Umbilical cord (tissue), 2 donors: Measurements from ENCODE around the gene TMEM117. TPM values are rescaled to one million over a fixed set of nuclear protein-coding genes. Genes with fewer than 3 reads are reported as not detected.
"Not testable (repeated sequence)": the region's sequence is repeated elsewhere in the genome, so short reads cannot be mapped to it uniquely, and the experiment has no call there.

ENCODE experiments used
- DNase-seq: peaks from one replicate; pipeline ENCODE4 v3.0.0-alpha.2; 2015; ENCODE audit warnings: low spot score
- total RNA-seq: library from RNA; depleted of rRNA; stranded (reverse); fragments of >200 nt; gene quantifications from one replicate; pipeline ENCODE4 v1.2.3, GENCODE V29; 2014; ENCODE audit warnings: low replicate concordance; ENCODE audit not compliant: insufficient read depth

Gene TMEM117
- total RNA-seq, 1 donor from 2014 or later = 18.3 TPM

- no peak for DNase-seq
These were observed 256.2 kb downstream of the TMEM117 start for GRCh38 chr12:44091948-44092606.

- no peak for DNase-seq
These were observed 262.9 kb downstream of the TMEM117 start for GRCh38 chr12:44098786-44099185.

DNA sequence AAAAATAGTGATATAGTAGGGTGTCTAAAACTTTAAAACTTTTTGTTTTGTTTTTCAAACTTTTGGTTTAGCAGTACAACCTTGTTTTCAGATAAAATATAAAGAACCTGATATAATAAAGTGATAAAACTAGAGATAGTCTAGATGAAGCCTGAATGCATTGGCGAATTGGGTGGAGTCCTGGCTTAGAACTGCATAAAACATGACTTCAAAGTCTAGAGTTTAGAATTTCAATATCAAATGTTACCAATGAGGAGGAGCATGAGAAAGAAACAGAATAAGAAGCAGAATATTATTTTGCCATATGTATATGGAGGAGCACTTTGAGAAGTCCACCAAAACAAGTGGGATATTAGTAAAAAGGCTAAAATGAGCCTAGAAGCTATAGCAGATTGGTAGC is 263.6 kb downstream of the TMEM117 start:
- DNase-seq = no peak

GRCh38 chr12:44100264-44100663 is 264.4 kb downstream of the TMEM117 start:
- no peak for DNase-seq

DNA sequence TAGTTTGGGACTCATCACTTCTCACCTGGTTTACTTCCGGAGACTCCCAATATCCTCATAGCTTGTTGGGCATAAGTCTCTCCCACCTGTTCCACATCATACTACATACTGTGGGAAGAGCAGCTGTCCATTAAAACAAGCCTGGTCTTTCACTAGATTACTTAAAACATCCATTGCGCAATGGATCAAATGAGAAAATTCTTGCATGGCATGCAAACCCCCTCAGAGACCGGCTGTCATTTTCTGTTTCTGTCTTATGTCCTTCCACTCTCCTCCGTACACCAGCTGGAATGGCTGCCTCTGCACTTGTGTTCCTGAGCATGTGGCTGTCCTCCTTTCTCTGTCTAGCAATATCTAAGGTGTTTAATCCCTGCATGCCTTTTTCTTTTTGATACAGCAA is 265.6 kb downstream of the TMEM117 start:
- no peak for DNase-seq

DNA sequence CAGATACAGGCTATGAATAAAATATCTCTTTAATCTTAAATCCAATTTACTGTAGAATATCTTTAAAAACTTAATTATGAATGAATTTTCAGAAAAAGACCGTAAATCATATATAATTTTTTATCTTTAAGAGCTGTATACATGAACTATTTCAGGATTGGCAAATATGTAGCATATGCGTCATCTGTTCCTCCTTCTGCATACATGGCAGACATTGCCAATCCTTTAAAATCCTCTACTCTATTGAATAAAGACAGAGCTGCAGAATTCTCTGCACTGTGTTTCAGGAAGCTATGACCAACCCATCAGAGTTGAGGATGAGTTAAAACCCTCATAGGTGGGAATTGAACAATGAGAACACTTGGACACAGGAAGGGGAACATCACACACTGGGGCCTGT is 279.0 kb downstream of the TMEM117 start:
- peak; percentile 77 for DNase-seq

GRCh38 chr12:44117337-44117736 is 281.5 kb downstream of the TMEM117 start:
- DNase-seq = no peak

GRCh38 chr12:44118946-44119345 is 283.1 kb downstream of the TMEM117 start:
- DNase-seq = no peak

GRCh38 chr12:44126806-44127205 is 290.9 kb downstream of the TMEM117 start:
- DNase-seq = no peak

- DNase-seq = peak; percentile 22
These were observed 292.3 kb downstream of the TMEM117 start for GRCh38 chr12:44127966-44128710.

DNA sequence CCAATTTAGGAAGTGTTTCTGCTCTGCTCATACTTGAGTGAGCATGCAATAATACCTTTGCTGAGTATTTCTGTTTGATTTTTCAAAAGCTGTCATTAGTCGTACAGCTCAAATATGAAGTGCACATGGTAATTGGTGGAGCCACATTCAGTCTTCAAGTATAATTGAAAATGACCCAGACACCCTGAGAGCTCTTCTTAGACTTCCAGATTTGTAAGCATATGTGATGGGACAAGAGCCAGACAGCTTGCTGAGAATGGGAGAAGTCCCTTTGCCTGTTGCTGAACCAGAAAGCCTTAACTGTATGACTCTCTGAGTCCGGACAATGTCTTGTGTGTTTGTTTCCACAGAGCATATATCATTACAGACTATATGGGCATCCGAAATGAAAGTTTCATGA is 307.3 kb downstream of the TMEM117 start:
- no peak for DNase-seq

GRCh38 chr12:44148936-44149335 is 313.1 kb downstream of the TMEM117 start:
- no peak for DNase-seq

- peak; percentile 88 for DNase-seq
These were observed 318.2 kb downstream of the TMEM117 start for GRCh38 chr12:44154128-44154527.

- no peak for DNase-seq
These were observed 319.5 kb downstream of the TMEM117 start for GRCh38 chr12:44155358-44155757.

DNA sequence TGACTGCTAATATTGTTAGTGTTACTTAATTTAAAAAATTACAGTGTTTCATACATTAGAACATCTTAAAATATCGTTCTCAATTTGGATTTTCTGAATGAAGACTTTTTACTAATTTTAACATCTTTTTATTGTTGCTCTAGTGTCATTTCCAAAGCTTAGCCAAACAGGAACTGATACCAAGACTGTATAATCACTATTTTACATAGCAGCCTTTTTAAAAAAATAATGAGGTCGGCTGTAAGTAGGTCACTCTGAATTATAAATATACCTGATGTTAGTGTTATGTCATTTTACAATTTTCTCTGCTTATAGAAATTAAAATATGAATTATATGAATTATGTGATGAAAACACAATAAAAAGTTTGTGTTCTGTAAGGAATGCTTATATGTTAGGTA is 321.5 kb downstream of the TMEM117 start:
- no peak for DNase-seq

DNA sequence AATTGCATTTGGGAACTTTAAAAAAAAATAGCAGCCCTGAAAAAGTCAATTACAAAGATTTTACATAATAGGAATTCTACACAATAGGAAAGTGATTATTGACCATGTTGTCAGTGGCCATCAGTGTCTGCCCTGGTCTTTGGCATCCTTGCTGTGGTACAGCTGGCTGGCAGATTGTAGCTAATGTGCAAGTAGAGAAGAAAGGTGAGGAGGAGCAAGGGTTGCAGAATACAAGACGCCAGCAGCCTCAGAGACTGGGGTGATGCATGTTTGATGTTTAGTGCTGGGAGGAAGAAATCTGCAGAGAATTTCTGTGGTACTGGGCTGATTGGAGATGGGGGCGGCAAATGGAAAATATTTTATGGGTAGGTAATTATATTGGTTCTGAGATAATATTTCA is 322.9 kb downstream of the TMEM117 start:
- DNase-seq = no peak

DNA sequence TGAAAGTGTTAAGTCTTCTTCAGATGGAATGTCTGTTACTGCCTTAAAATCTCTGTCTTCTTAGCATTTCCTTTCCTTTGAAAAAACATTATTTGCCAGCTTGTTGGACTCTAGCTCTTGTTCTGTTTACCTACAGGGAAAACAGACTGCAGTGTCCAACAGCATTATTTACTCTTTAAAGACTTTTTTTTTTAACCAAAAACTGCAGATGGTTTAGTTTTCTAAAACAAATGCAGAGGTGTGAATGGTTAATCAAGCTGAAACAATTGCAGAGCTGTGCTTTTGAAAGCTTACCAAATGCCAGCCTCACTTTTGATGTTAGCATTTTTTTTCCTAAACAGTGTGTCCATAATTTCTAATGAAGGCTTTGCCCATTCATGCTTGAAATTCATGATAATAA is 323.3 kb downstream of the TMEM117 start:
- no peak for DNase-seq

DNA sequence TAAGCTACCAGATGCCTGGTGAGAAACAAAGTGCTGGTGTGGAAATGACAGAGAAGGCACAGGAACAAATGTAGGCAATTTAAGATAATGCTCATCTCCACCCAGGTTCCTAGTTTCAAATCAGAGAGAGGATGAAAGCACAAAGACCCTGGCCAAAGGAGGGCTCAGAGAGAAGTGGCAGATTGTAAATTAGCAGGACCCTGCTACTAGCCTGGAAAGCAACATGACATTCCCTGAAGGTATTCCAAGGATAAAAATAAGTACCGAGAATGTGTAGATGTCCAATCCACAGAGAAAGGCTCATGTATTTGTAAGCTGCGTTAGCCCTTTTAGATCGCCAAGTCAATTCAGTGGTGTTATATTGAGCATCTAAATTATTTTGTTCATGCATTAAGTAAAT is 324.0 kb downstream of the TMEM117 start:
- DNase-seq = no peak

DNA sequence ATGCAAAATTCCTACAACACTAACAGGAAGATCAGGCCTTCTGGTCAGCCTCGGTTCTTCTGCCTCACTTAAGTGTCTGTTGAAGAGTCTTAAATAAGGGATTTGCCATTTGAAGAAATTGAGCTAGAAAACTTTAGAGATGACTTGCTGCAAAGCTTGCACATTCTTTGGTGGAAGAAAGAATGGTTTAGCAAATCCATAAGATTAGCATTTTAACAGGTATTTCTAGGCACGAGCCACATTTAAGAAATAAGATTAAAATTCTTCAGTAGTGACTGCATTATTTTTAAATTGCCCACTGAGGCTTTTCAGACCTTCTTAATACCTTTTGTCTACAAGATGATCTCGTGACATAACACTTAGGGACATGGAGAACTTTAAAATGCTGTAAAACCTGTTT is 327.1 kb downstream of the TMEM117 start:
- no peak for DNase-seq

DNA sequence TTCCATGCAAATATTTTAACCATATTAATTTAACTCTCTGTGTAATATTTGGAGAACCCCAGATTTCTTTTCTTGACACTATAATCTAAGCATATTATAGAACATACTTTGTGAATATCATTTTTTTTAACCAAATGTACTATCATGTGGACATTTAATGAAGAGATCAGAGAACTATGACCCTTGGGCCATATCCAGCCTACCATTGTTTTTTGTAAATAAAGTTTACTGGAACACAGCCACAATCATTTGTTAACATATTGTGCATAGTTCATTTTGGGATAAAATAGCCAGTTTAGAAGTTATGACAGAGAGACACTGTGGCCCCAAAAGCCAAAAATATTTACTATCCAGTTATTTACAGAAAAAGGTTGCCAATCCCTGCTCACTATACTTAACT is 338.2 kb downstream of the TMEM117 start:
- no peak for DNase-seq

DNA sequence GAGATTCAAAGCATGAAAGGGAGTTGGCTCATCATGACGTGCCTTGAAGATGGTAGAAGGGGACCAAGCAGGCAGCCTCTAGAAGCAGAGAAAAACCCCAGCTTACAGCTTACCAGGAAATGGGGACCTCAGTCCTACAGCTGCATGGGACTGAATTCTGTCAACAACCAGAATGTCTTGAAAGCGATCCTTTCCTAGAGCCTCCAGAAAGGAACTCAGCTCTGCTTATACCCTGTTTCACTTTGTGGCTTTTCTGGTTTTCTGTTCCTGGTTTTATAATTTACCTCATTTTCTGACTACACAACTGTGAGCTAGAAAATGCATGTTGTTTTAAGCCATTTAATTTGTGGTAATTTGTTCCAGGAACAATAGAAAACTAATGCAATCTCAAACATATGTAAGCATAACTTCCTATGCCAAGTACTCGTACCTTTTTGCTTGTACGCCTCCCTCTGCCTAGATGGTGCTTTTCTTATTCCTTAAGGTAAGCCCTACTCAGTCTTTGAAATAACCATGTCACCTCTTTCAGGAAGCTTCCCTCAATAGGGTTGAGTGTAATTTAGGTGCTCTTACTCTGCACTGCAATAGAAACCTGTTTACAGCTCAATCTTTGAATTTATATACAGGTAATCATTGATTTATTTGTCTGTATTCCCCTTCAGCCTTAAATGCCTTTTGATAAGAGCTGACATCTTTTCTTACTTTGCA is 348.8 kb downstream of the TMEM117 start:
- DNase-seq = no peak

- no peak for DNase-seq
These were observed 357.4 kb downstream of the TMEM117 start for GRCh38 chr12:44193281-44193680.

GRCh38 chr12:44195719-44196118 is 359.8 kb downstream of the TMEM117 start:
- DNase-seq = not testable (repeated sequence)
